SK-N-MC (cell line): ENCODE data around the gene SLC2A11.

Experiments
- EZH2 ChIP-seq: fragments of 200-600 bp; sonication (generic); IDR thresholded peaks from one replicate; pipeline ENCODE4 v1.6.1; 2017; ENCODE audit warnings: antibody characterized with exemption
- FOXP2 ChIP-seq: optimal IDR thresholded peaks from 2 replicates; pipeline ENCODE3; 2011; ENCODE audit warnings: mild to moderate bottlenecking, moderate library complexity; ENCODE audit not compliant: insufficient read depth; ENCODE audit errors: extremely low read length, control extremely low read depth
- POLR2AphosphoS5 ChIP-seq: IDR thresholded peaks from 2 replicates; pipeline ENCODE4 v1.6.1; 2012; ENCODE audit warnings: mild to moderate bottlenecking, low read depth, low read length, borderline replicate concordance

DNA sequence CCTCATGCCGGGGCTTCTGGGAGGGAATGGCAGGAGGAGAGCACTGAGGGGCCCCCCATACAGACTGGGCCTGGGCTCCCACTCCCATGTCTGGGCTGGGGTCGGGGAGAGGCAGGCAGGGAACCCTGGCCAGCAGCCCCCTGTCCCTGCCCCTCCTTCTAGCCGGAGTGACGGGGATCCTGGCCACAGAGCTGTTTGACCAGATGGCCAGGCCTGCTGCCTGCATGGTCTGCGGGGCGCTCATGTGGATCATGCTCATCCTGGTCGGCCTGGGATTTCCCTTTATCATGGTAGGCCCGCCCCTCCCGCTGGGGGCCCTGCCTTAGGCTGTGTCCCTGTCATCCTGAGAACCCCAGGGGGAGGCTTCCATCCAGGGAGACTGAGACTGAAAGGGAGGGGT is 26.5 kb downstream of the SLC2A11 start:
- no peak for TF ChIP-seq EZH2
- no peak for TF ChIP-seq POLR2AphosphoS5
- TF ChIP-seq FOXP2, result no peak
